HL-60 (cell line): ENCODE data around the gene MYO1A.

ENCODE experiments used
- DNase-seq, 2 experiments: peaks; one replicate each; pipeline ENCODE4 v3.0.0-alpha.2; 2010 to 2020; ENCODE audit warnings: low read depth in 1 of 2, low spot score in 1 of 2
- H3K27ac ChIP-seq: fragments of 250-450 bp; sonication (Bioruptor Pico); replicated peaks from 2 replicates; pipeline ENCODE4 v1.5.1; 2020; ENCODE audit warnings: mild to moderate bottlenecking, moderate library complexity
- H3K27me3 ChIP-seq: fragments of 250-450 bp; sonication (Bioruptor Pico); 2 replicates; pipeline ENCODE4 v1.5.1; 2021; ENCODE audit warnings: mild to moderate bottlenecking, moderate library complexity; ENCODE audit not compliant: insufficient read depth, poor library complexity, severe bottlenecking
- H3K4me3 ChIP-seq: replicated peaks from 2 replicates; pipeline ENCODE4 v1.5.1; 2011; ENCODE audit warnings: mild to moderate bottlenecking, control low read depth, low read length; ENCODE audit not compliant: insufficient read depth
- CTCF ChIP-seq: IDR thresholded peaks from one replicate; pipeline ENCODE4 v1.5.1; 2011; ENCODE audit warnings: low read length, control low read depth, inconsistent platforms; ENCODE audit not compliant: insufficient read depth
- GABPA ChIP-seq: IDR thresholded peaks from 2 replicates; pipeline ENCODE4 v1.6.1; 2012; ENCODE audit warnings: low read depth
- POLR2AphosphoS5 ChIP-seq: IDR thresholded peaks from 2 replicates; pipeline ENCODE4 v1.6.1; 2012; ENCODE audit warnings: low read depth
- REST ChIP-seq: IDR thresholded peaks from 2 replicates; pipeline ENCODE4 v1.6.1; 2012; ENCODE audit warnings: low read depth; ENCODE audit not compliant: insufficient replicate concordance
- SPI1 ChIP-seq: IDR thresholded peaks from 2 replicates; pipeline ENCODE4 v1.6.1; 2012; ENCODE audit warnings: low read depth, mild to moderate bottlenecking, borderline replicate concordance
- long read RNA-seq: library from polyadenylated mRNA; unstranded; transcript quantifications from one replicate; pipeline ENCODE4 v2.0.0, GENCODE V29; 2020

Gene MYO1A
- long read RNA-seq, result 0 reads

GRCh38 chr12:57049890-57050289, at the start of gene MYO1A:
MYO1A (minus strand) TSS chr12:57050129; CDS start chr12:57048323, 1,806 bp downstream.
- Histone ChIP-seq H3K27ac (peak within 1 kb of the TSS; percentile 22; the same call in 1 of the 2 replicates), H3K4me3 (no peak within 1 kb of the TSS), H3K27me3 (no peaks in the 10 kb centered on the region)
- TF ChIP-seq REST, result peak; percentile 94
- no peak for TF ChIP-seq CTCF
- DNase-seq, result no peak

- Histone ChIP-seq H3K27me3 (no peaks in the 10 kb centered on the region), H3K27ac (no peak overlapping the region), H3K4me3 (no peak overlapping the region)
- DNase-seq, result no peak
- TF ChIP-seq CTCF (no peak), REST (no peak), POLR2AphosphoS5 (no peak), GABPA (no peak), SPI1 (no peak)
These were observed 49.3 kb upstream of the MYO1A start for GRCh38 chr12:57099047-57099714.

- no peak for DNase-seq
These were observed 48.6 kb upstream of the MYO1A start for GRCh38 chr12:57098546-57098945.

More at GRCh38 chr12:57098546-57098945, 48.6 kb upstream of the MYO1A start:
- Histone ChIP-seq H3K27ac (no peak overlapping the region), H3K4me3 (no peak overlapping the region), H3K27me3 (no peaks in the 10 kb centered on the region)
- TF ChIP-seq SPI1 (no peak), CTCF (no peak), GABPA (no peak), POLR2AphosphoS5 (no peak), REST (no peak)
